ENCODE data around the gene RPL7L1.
"Not testable (repeated sequence)": the region's sequence is repeated elsewhere in the genome, so short reads cannot be mapped to it uniquely, and the experiment has no call there.

RPL7L1 gene

GRCh38 chr6:42879372-42880239 is at the start of gene RPL7L1:
Gene RPL7L1, plus strand, starts transcription at chr6:42879616. Its CDS starts 295 bp downstream, at chr6:42879911.
- peak; percentile 89 for DNase-seq (ENCODE audit: low read depth)

DNA sequence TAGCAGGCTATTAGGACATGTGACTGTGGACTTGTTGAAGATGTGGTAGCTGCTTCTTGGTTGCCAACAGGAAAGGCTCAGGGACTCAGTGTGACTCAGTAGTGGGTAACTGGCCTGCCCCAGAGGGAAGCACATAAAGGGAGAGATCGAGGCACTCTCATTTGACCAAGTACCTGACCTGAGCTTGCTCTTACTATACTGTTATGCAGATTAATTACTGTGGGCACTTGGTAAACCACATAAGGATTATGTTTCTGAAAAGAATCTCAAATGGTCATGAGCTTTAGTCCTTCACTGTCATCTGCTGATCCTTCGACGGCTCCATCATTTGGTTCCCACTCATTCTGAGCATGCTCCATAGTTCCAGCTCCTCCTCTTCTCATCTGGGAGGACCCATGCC is 48.2 kb upstream of the RPL7L1 start:
- DNase-seq (ENCODE audit: low read depth) = no peak

- DNase-seq (ENCODE audit: low read depth) = no peak
Observed at GRCh38 chr6:42834056-42834455, 45.4 kb upstream of the RPL7L1 start.

GRCh38 chr6:42841844-42842584 is 37.4 kb upstream of the RPL7L1 start:
- DNase-seq (ENCODE audit: low read depth) = no peak

DNA sequence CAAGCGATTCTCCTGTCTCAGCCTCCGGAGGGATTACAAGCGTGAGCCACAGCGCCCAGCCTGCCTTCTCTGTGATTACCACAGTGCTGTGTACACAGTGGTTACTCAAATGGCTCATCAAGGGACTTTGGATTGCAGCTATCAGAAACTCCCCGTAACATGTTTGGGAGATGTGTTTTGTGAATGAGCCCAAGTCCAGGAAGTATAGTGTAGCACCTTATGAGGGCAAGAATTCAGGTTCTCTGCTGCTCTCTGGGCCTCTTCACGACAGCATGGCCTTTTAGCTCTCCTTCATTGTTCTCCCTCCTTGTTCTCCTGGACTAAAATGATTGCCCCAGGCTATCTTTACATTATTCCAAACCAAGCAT is 34.1 kb upstream of the RPL7L1 start:
- DNase-seq (ENCODE audit: low read depth) = no peak

- no peak for DNase-seq (ENCODE audit: low read depth)
Observed at GRCh38 chr6:42846505-42846904, 32.9 kb upstream of the RPL7L1 start.

GRCh38 chr6:42848700-42849099 is 30.7 kb upstream of the RPL7L1 start:
- no peak for DNase-seq (ENCODE audit: low read depth)

- no peak for DNase-seq (ENCODE audit: low read depth)
Observed at GRCh38 chr6:42851599-42851998, 27.8 kb upstream of the RPL7L1 start.

GRCh38 chr6:42860036-42860435 is 19.4 kb upstream of the RPL7L1 start:
- no peak for DNase-seq (ENCODE audit: low read depth)

DNA sequence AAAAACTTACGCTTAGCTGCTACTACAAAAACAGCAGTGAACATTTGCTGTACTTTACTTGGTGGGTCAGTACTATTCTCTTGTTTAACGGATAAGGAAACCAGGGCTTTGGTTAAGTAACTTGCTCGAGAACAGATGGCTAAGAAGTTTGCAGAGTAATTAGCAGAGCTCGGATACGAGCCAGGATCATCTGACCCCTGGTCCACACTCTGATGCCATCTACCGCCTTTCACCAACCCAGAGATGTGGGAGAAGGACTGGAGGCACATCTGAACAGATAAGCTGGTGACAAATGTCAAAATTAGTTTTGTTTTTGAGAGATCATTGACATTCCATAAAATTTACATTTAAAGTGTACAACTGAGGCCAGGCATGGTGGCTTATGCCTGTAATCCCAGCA is 18.9 kb upstream of the RPL7L1 start:
- DNase-seq (ENCODE audit: low read depth) = no peak

DNA sequence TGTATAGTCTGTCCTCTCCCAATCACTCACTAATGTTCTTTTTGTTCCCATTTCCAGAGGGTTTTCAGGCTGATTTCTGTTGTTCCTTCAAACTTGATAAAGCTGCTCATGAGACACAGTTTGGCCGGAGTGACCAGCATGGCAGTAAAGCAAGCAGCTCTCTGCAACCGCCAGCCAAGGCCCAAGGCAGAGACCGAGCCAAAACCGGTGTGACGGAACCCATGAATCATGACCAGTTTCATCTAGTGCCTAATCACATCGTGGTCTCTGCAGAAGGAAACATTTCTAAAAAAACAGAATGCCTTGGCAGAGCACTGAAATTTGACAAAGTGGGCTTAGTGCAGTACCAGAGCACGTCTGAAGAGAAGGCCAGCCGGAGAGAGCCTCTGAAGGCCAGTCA is 14.8 kb upstream of the RPL7L1 start:
- DNase-seq (ENCODE audit: low read depth) = no peak

DNA sequence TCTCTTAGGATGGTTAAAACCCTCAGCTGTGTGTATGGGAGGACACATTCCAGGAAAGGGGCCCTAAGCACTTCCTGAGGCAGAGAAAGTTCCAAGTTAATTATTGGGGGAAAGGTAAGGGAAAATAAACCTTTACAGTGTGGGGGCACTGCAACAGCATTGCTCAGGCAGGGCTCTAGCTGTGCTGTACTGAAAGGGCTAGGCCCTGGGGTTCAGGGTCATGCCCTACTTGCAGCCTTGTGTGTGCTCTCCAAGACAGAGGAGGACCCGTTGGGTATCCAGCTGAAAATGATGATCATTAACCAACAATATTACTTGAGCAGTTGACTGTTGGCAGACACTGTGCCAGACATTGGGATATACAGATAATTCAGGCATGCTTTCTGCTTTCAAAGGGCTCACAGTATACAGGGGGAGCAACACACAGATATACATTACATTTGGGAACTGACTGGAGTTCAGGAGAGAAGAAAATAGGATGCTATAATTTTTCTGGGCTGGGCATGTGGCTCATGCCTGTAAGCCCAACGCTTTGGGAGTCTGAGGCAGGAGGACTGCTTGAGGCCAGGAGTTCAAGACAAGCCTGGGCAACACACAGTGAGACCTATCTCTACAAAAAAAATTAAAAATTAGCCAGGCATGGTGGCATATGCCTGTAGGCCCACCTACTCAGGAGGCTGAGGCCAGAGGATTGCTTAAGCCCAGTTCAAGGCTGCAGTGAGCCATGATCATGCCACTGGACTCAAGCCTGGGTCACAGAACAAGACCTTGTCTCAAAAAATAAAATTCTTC is 9.1 kb upstream of the RPL7L1 start:
- DNase-seq (ENCODE audit: low read depth) = no peak

GRCh38 chr6:42871711-42872110 is 7.7 kb upstream of the RPL7L1 start:
- DNase-seq (ENCODE audit: low read depth) = no peak

DNA sequence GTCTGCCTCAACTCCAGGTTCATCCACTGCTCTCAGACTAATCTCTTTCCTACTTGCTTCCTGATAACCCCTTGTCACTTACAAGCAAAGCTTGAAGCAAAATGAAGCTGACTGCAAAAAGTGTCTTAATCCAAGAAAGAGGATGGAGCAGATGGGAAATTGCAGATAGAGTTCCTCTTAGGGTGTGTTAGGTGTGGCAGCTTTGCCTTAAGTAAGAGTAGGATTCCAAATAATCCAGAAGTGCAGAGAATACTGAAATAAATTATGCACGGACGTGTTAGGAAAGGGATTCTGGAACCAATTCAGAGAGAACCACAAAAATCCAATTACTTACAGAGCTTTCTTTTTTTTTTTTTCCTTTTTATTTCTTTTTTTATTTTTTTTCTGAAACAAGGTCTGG is 6.1 kb upstream of the RPL7L1 start:
- DNase-seq (ENCODE audit: low read depth) = no peak

- DNase-seq (ENCODE audit: low read depth) = no peak
Observed at GRCh38 chr6:42877695-42878094, 1.7 kb upstream of the RPL7L1 start.

DNA sequence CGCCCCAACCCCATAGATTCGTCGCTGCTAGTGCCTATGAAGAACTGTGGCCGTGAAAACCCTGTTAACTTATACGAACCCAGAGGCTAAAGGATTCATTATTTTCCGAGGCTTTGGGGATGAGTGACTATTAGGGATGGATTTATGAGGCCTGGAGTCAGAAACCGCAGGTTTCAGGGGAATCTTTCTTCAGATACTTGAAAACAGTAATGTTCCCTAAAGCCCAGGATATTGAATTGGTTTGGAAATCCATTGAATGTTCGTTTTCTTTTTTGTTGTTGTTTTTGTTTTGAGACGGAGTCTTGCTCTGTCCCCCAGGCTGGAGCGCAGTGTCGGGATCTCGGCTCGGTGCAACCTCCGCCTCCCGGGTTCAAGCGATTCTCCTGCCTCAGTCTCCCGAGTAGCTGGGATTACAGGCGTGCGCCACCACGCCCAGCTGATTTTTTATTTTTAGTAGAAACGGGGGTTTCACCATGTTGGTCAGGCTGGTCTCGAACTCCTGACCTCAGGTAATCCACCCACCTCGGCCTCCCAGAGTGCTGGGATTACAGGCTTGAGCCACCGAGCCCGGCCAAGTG is 913 bp downstream of the RPL7L1 start:
- DNase-seq (ENCODE audit: low read depth) = not testable (repeated sequence)

GRCh38 chr6:42880871-42881270 is 1.5 kb downstream of the RPL7L1 start:
- DNase-seq (ENCODE audit: low read depth) = not testable (repeated sequence)

- no peak for DNase-seq (ENCODE audit: low read depth)
Observed at GRCh38 chr6:42885702-42886101, 6.3 kb downstream of the RPL7L1 start.

DNA sequence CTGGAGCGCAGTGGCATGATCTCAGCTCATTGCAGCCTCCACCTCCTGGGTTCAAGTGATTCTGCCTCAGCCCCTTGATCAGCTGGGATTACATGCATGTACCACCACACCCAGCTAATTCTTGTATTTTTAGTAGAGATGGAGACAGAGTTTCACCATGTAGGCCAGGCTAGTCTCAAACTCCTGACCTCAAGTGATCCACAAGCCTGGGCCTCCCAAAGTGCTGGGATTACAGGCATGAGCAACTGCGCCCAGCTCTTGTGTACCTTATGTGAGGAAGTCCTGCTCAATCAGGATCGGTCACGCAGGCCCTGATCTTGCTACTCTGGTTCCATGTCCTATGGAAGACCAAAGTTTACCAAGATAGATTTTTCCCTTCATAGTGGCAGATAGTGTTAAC is 8.8 kb downstream of the RPL7L1 start:
- DNase-seq (ENCODE audit: low read depth) = not testable (repeated sequence)

DNA sequence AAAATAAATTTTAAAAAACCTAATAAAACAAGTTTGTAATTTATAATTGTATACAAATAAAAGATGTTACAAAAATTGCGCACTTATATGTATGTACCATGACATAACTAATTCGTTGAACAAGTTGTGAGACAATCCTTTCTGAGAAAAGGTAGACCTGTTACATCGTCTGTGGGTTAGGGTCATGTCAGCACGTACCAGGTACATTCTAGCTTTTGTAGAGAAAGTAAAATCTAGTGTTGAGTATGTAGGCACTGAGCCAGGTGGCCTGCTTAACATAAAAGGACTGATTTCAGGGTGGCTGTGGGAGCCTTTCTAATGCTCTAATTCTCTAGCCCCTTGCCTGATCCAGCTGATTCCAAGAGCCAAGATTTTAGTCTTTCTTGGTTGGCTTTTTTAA is 10.4 kb downstream of the RPL7L1 start:
- no peak for DNase-seq (ENCODE audit: low read depth)

DNA sequence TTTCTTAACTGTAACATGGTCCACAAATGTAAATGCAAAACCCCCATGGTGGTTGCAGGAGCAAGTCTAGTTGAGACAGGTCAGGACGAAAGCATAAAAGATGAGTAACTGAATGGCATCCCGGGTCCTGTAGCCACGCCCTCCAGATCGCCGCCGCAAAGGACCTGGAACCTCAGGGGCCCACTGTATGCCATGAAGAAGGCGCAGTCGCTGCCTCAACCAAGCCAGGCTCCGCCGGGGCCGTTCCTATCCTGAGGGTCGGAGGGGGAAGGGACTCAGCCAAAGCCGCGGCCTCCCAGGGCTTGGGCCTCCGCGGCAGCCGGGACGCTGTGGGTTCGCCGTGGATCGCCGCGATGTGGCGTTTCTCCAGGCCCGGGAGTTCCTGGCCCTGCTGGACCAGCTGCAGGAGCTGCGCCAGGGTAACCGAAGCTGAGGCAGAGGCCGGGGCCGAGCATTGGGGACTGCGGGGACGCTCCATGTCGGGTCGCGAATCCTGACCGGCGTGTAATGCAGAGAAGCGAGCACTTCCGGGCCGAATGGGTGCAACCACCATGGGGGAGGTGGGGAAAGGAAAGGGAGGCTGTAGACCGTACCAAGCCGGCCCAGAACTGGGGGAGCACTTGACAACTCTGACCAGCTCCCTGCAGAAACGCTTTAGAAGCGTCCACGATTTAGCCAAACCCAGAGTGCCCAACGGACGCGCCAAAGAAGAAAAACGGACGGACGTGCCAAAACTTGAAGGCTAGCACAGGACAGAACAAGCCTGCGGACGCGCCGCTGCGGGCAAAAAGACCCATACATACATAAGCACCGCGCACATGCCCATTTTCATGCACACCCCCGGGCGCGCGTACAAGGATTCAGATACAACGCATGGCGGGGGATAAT is 11.1 kb downstream of the RPL7L1 start:
- DNase-seq (ENCODE audit: low read depth) = peak; percentile 98
